ENCODE data around the gene PLAAT1.

The PLAAT1 gene

GRCh38 chr3:193305356-193305755 is 64.3 kb downstream of the PLAAT1 start:
- Histone ChIP-seq H3K27me3 (no peaks in the 10 kb centered on the region), H3K4me3 (ENCODE audit: low read depth in 1 of 2, low read length in 1 of 2) (no peak overlapping the region), H3K4me1 (ENCODE audit: control insufficient read depth in 1 of 2, insufficient read depth in 1 of 2, low read depth in 1 of 2, low read length in 1 of 2) (no peaks in the 10 kb centered on the region), H3K36me3 (no peaks in the 10 kb centered on the region), H3K9me3 (no peaks in the 10 kb centered on the region), H3K27ac (no peak overlapping the region)
- no peak for TF ChIP-seq CTCF (IDR thresholded peaks at IDR 0.05)

DNA sequence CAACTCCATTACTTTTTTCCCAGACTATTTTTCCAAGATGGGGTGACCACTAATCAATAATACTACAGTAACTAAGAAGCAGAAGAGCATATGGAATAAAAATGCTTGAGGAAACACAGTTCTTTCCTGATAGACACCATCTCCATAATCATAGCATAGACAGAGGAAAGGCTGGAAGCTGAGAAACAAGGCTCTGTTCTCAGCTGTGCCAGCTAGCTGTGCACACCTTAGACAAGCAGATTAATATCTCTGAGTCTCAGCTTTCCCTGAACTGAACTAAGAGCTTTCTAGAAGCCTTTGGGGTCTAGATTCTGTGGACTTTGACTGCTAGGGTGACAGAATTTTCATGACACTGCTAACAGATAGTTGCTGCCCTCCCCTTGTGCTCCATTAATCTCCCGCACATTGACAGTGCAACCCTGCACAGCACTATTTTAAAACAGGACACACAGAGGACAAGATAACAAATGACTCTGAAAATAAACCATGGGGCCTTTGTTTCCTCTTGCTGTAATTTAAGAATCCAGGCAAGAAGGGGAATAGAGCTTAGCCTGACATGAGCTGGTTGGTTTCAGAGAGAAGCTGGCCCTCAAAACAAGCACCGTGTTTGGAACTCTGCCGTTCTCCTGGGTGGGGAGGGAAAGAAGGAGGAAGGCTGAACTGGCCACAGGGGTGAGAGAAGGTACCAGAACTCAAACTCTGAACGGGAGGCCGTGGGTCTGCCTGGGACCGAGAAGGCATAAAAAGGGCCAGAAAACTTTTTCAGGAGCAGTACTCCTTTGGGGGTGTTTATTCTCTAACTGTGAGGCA is 70.1 kb downstream of the PLAAT1 start:
- Histone ChIP-seq H3K9me3 (no peaks in the 10 kb centered on the region), H3K36me3 (no peaks in the 10 kb centered on the region), H3K27me3 (no peaks in the 10 kb centered on the region), H3K4me1 (ENCODE audit: control insufficient read depth in 1 of 2, insufficient read depth in 1 of 2, low read depth in 1 of 2, low read length in 1 of 2) (no peaks in the 10 kb centered on the region), H3K4me3 (ENCODE audit: low read depth in 1 of 2, low read length in 1 of 2) (no peak overlapping the region), H3K27ac (no peak overlapping the region)
- TF ChIP-seq CTCF (IDR thresholded peaks at IDR 0.05), result no peak

- Histone ChIP-seq H3K27ac (no peak overlapping the region), H3K27me3 (no peaks in the 10 kb centered on the region), H3K4me3 (ENCODE audit: low read depth in 1 of 2, low read length in 1 of 2) (no peak overlapping the region), H3K36me3 (no peaks in the 10 kb centered on the region), H3K4me1 (ENCODE audit: control insufficient read depth in 1 of 2, insufficient read depth in 1 of 2, low read depth in 1 of 2, low read length in 1 of 2) (no peaks in the 10 kb centered on the region), H3K9me3 (no peaks in the 10 kb centered on the region)
- no peak for TF ChIP-seq CTCF (IDR thresholded peaks at IDR 0.05)
Measured at GRCh38 chr3:193313061-193313958, 72.3 kb downstream of the PLAAT1 start.

DNA sequence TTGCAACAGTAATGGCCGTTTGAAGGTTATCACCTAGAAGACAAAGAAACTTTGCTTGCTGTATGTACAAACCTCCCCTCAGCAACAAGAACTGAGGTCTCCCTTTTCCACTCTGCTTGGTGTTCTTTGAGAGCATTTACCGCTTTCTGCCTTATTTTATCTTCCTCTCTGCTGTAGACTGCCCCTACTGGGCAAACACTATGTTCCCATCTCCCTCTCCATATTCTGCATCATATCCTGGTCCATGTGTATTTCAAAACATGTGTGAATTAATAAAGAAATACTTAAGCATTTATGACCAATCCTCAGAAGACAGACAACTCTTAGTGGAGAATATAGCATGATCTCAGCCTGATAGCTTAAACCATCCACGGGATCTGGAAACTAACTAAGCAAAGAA is 73.1 kb downstream of the PLAAT1 start:
- H3K9me3 ChIP-seq, result no peaks in the 10 kb centered on the region
- no peaks in the 10 kb centered on the region for H3K4me1 ChIP-seq (ENCODE audit: control insufficient read depth in 1 of 2, insufficient read depth in 1 of 2, low read depth in 1 of 2, low read length in 1 of 2)
- H3K27me3 ChIP-seq, result no peaks in the 10 kb centered on the region
- no peaks in the 10 kb centered on the region for H3K36me3 ChIP-seq
- H3K4me3 ChIP-seq (ENCODE audit: low read depth in 1 of 2, low read length in 1 of 2), result no peak overlapping the region
- TF ChIP-seq CTCF (IDR thresholded peaks at IDR 0.05), result no peak
- no peak overlapping the region for H3K27ac ChIP-seq

DNA sequence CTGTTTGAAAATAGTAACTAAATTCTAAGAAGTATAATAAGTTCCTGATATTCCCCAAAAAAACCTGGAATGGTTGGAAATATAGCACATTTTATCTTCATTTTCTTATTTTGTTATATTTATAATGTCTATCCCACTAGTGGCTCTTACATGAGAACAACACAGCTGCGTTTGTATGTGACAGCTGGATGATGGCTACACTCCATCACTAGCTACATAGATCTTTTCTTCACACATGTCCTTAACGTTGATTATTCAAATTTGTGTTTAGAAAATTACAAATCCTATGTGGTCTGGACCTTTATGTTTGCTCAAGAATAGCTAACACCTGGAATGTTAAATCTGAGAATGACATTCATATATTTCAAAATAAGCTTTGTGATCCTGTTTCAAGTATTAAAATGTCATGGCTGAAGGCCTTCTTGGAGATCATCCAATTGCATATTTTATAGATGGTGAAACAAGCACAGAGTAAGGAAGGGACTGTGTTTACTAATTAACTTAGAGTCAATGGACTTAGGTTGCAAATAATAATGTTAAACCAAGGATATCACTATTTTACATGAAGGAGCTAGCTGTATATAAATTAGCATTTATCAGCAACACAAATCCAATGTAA is 76.8 kb downstream of the PLAAT1 start:
- H3K27me3 ChIP-seq, result no peaks in the 10 kb centered on the region
- H3K27ac ChIP-seq, result no peak overlapping the region

More for the DNA sequence above, 76.8 kb downstream of the PLAAT1 start:
- Histone ChIP-seq H3K9me3 (no peaks in the 10 kb centered on the region), H3K4me1 (ENCODE audit: control insufficient read depth in 1 of 2, insufficient read depth in 1 of 2, low read depth in 1 of 2, low read length in 1 of 2) (no peaks in the 10 kb centered on the region), H3K36me3 (no peaks in the 10 kb centered on the region), H3K4me3 (ENCODE audit: low read depth in 1 of 2, low read length in 1 of 2) (no peak overlapping the region)
- TF ChIP-seq CTCF (IDR thresholded peaks at IDR 0.05), result no peak

All from neutrophil (primary cell).